Muscle of leg (tissue), 11 donors: Measurements from ENCODE around the gene RAD51D. TPM values are rescaled to one million over a fixed set of nuclear protein-coding genes. Genes with fewer than 3 reads are reported as not detected.
"Not testable (repeated sequence)": the region's sequence is repeated elsewhere in the genome, so short reads cannot be mapped to it uniquely, and the experiment has no call there.

Experiments used
- DNase-seq: peaks from one replicate; pipeline ENCODE4 v3.0.0; 2013
- H3K27ac ChIP-seq: one replicate; pipeline ENCODE4 v1.5.1; 2013; ENCODE audit warnings: mild to moderate bottlenecking, low read length, control low read depth
- H3K27me3 ChIP-seq: one replicate; pipeline ENCODE4 v1.6.1; 2013; ENCODE audit warnings: low read length; ENCODE audit not compliant: control insufficient read depth, insufficient read depth
- H3K36me3 ChIP-seq: one replicate; pipeline ENCODE4 v1.6.1; 2013; ENCODE audit warnings: low read length; ENCODE audit not compliant: control insufficient read depth, insufficient read depth
- H3K4me1 ChIP-seq: one replicate; pipeline ENCODE4 v1.6.1; 2013; ENCODE audit warnings: low read length; ENCODE audit not compliant: control insufficient read depth, insufficient read depth
- H3K4me3 ChIP-seq: one replicate; pipeline ENCODE4 v1.5.1; 2013; ENCODE audit warnings: low read length, control low read depth
- H3K9me3 ChIP-seq: replicated peaks from 2 replicates; pipeline ENCODE4 v1.6.1; 2013; ENCODE audit warnings: low read depth, low read length; ENCODE audit not compliant: control insufficient read depth
- WGBS: methylation state at CpG from one replicate; pipeline ENCODE4 v1.1.5; 2013; ENCODE audit warnings: missing lambda C conversion rate; ENCODE audit not compliant: insufficient coverage; 5-methylcytosine and 5-hydroxymethylcytosine counted together
- polyA plus RNA-seq, 8 donors: library from polyadenylated mRNA; unstranded; fragments of 120-200 nt; gene quantifications; one replicate each; pipeline versions ENCODE4 v1.2.1 to v1.2.3, GENCODE V29; 2013; ENCODE audit warnings: inconsistent platforms in 1 of 8, low replicate concordance in 1 of 8; ENCODE audit not compliant: insufficient read length in 8 of 8, insufficient read depth in 1 of 8
- total RNA-seq: library from RNA; stranded (reverse); fragments of 120-200 nt; gene quantifications from one replicate; pipeline ENCODE4 v1.2.4, GENCODE V29; 2013

The RAD51D gene
- total and polyA plus RNA-seq, 9 donors: 4.2 to 8.2 (median 6.5) TPM

DNA sequence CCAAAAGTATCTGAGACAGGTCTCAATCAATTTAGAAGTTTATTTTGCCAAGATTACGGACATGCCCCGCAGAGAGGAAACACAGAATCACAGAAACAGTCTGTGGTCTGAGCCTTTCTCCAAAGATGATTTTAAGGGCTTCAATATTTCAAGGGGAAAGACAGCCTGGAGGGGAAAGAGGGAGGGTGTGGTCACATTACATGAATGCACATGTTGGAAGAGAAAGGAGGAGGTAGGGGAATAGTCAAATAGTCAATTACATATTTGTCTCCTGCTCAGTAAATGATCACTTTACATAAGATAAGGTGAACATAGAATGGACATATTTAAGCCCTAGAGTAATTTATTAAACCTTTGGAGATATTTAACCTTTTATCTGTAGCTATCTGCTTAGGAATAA, 40.3 kb upstream of the RAD51D start:
- no peak overlapping the region for H3K27ac ChIP-seq

DNA sequence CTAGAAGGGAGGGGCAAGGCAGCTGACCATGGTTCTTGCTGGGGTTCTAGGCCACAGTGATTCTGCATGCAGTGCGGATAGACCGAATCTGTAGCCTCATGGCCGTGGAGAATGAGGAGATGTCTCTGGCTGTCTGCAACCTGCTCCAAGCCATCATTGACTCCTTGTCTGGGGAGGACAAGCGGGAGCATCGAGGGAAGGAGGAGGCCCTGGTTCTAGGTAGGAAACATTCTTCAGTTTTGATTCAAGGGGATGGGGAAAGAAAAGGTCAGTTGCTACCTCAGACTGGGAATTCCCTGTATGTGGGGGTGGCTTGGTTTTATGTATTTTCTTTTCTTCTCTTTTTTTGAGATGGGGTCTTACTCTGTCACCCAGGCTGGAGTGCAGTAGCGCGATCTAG, 35.6 kb upstream of the RAD51D start:
- WGBS: 85% methylated on average over 5 of the region's 7 CpGs
- H3K4me1 ChIP-seq: peaks cover 4% of the 10 kb centered on the region
- no peaks in the 10 kb centered on the region for H3K9me3 ChIP-seq
- H3K36me3 ChIP-seq: peaks cover 22% of the 10 kb centered on the region
- DNase-seq: no peak
- H3K4me3 ChIP-seq: no peak overlapping the region
- peaks cover 3% of the 10 kb centered on the region for H3K27me3 ChIP-seq
- no peak overlapping the region for H3K27ac ChIP-seq

More for the DNA sequence above, 40.3 kb upstream of the RAD51D start:
- no peak for DNase-seq
- Histone ChIP-seq H3K4me1 (no peaks in the 10 kb centered on the region), H3K4me3 (no peak overlapping the region), H3K9me3 (no peaks in the 10 kb centered on the region), H3K27me3 (no peaks in the 10 kb centered on the region), H3K36me3 (peaks cover 24% of the 10 kb centered on the region)
- 100% methylated on average over 2 of the region's 2 CpGs for WGBS

DNA sequence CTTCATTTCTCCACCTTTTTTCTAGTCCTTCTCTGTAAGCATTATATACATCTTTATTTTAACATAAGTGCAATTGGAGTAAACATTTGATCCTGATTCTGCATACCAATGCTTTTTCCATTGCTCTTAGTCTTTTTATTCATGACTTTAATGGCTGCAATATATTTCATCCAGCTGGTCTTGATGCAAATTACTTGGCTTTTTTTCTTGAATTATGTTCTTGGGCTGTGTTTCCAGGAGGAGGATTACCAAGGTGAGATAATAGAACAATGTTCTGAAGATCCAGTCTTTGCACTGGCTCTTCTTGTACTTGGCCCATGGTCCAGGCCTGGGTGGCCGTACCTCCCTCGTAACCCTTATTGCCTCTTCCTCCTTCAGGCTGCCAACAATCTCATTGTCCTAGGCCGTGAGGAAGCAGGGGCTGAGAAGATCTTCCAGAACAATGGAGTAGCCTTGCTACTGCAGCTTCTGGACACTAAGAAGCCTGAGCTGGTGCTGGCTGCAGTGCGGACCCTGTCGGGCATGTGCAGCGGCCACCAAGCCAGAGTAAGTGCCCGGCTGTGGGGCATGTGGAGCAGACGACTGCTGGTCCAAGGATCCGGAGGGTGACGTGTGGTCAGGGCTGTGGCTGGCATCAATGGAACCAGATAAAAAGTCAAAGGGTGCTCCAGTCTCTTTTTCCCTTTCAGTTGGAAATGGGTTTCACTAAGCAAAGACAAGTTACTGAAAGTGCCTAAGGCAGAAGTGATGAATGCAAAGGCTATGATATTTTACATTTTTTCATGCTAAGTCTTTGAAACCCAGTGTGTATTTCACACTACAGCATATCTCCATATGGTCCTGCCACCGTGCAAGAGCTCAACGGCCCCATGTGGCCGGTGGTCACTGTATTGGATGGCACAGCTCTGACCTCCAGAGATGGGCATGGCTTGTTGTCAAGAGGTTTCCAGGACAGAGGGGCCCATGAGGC, 34.8 kb upstream of the RAD51D start:
- DNase-seq: no peak
- WGBS: 81% methylated on average over 13 of the region's 13 CpGs

DNA sequence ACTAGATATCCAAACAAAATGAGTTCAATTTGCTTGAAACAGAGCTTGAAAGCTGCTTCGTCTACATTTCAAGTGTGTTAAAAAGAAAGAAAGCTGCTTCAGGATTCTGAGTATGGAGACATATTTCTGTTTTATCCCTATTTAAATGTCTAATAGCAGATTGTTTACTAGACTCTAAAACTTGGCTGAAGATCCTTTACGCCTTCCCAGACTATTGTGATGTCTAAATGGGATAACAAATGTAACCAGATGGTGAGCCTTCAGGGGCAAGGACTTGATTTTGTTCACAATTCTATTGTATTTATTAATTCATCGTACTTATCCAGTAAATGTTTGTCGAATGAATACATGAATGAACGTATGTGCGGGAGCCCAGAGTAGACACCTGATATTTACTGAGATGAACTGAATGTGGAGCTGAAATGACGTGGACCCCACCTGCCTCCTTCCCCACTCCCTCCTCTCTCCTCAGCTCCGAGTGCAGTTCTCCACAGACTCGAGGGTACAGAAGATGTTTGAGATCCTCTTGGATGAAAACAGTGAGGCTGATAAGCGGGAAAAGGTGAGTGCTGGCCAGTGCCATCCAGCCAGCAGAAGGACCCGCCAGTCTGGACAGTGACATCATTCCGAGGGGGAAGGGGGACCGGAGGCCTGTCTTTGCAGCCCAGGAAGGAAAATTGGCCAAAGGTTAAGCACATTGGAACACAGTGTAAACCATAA, 32.9 kb upstream of the RAD51D start:
- Histone ChIP-seq H3K27me3 (peaks cover 3% of the 10 kb centered on the region), H3K36me3 (peaks cover 11% of the 10 kb centered on the region), H3K9me3 (no peaks in the 10 kb centered on the region), H3K4me1 (peaks cover 8% of the 10 kb centered on the region), H3K4me3 (no peak overlapping the region), H3K27ac (no peak overlapping the region)
- WGBS: 50% methylated on average over 5 of the region's 13 CpGs
- no peak for DNase-seq

More for the DNA sequence above, 34.8 kb upstream of the RAD51D start:
- Histone ChIP-seq H3K27ac (no peak overlapping the region), H3K4me3 (no peak overlapping the region), H3K4me1 (peaks cover 6% of the 10 kb centered on the region), H3K9me3 (no peaks in the 10 kb centered on the region), H3K36me3 (peaks cover 19% of the 10 kb centered on the region), H3K27me3 (peaks cover 3% of the 10 kb centered on the region)

DNA sequence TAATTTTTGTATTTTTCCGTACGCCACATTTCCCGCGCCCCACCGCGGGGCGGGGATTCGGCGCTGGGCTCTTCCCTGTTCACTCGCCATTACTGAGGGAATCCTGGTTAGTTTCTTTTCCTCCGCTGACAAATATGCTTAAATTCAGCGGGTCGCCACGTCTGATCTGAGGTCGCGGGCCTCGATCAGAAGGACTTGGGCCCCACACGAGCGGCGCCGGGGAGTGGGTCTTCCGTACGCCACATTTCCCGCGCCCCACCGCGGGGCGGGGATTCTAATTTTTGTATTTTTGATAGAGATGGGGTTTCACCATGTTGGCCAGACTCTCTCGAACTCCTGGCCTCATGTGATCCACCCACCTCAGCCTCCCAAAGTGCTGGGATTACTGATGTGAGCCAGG, 31.4 kb upstream of the RAD51D start:
- peaks cover 17% of the 10 kb centered on the region for H3K4me1 ChIP-seq
- H3K4me3 ChIP-seq, H3K27ac ChIP-seq, H3K9me3 ChIP-seq, DNase-seq, H3K27me3 ChIP-seq: not testable (repeated sequence)
- WGBS: 89% methylated on average over 18 of the region's 29 CpGs
- H3K36me3 ChIP-seq: peaks cover 11% of the 10 kb centered on the region

DNA sequence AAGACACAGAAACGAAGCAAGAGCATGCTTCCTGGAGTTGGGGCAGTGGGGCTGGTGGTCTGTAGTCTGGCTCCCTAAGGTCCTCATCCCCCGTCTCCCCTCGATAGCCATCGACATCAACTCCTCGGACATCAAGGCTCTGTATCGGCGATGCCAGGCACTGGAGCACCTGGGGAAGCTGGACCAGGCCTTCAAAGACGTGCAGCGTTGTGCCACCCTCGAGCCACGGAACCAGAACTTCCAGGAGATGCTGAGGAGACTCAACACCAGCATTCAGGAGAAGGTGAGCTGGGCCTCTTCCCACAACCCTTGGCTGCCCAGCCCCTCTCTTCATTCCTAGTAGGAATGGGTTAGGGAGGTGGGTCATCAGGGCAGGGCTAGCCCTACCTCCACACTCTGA, 30.3 kb upstream of the RAD51D start:
- Histone ChIP-seq H3K4me1 (peaks cover 17% of the 10 kb centered on the region), H3K27me3 (peaks cover 3% of the 10 kb centered on the region), H3K36me3 (peaks cover 5% of the 10 kb centered on the region), H3K27ac (no peak overlapping the region), H3K4me3 (no peak overlapping the region), H3K9me3 (no peaks in the 10 kb centered on the region)
- no peak for DNase-seq
- WGBS: 90% methylated on average over 11 of the region's 11 CpGs

DNA sequence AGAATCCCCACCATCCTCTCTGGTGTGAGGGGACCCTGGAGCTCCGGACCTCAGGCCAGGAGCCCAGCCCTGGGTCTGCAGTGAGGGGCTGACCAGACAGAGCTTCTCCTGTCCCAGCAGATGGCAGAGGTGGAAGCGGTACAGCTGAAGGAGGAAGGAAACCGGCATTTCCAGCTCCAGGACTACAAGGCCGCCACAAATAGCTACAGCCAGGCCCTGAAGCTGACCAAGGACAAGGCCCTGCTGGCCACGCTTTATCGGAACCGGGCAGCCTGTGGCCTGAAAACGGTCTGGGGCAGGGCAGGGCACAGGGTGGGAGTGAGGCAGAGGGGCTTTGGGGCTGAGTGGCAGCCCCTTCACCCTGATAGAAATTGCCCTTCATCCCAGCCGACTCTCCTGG, 28.5 kb upstream of the RAD51D start:
- DNase-seq: peak; percentile 26
- peak overlapping the region; percentile 54 for H3K4me3 ChIP-seq
- H3K27ac ChIP-seq: peak overlapping the region; percentile 85

DNA sequence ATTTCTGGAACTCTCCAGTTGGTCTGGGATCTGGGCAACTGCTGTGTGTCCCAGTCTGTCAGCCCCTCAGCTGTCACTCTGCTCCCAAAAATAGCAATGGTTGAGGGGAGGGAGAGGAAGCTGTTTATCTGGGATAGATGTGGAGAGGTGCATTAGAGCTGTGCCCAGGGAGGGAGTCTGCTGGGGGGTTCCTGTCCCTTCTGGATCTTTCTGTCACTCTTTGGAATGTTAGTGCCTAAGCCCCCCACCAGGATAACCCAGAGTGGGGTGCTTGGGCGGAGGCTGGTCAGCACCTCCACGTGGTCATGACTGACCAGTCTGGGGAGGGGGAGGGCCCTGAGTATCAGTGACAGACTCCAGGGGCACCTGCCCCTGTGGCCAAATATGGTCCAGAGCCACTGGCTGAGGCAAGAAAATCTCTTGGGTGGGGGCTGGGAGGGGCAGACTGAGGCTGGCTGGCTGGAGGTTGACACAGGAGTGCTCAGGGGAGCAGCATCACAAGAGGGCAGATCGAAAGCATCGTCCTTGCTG, 27.8 kb upstream of the RAD51D start, which contains the start of gene UNC45B:
Gene UNC45B (plus strand): TSS at position 443 of the 531 bp plus-strand sequence. CDS start 447 bp downstream, outside the sequence.
- peak within 1 kb of the TSS; percentile 85 for H3K27ac ChIP-seq
- WGBS: 55% methylated on average over 4 of the region's 4 CpGs
- peak; percentile 80 for DNase-seq
- H3K36me3 ChIP-seq: no peaks in the 10 kb centered on the region
- no peaks in the 10 kb centered on the region for H3K27me3 ChIP-seq
- peak within 1 kb of the TSS; percentile 54 for H3K4me3 ChIP-seq
- H3K4me1 ChIP-seq: peaks cover 14% of the 10 kb centered on the region
- H3K9me3 ChIP-seq: no peaks in the 10 kb centered on the region

More for the DNA sequence above, 28.5 kb upstream of the RAD51D start:
- no peaks in the 10 kb centered on the region for H3K27me3 ChIP-seq
- H3K36me3 ChIP-seq: no peaks in the 10 kb centered on the region
- WGBS: 57% methylated on average over 5 of the region's 9 CpGs
- no peaks in the 10 kb centered on the region for H3K9me3 ChIP-seq
- H3K4me1 ChIP-seq: peaks cover 17% of the 10 kb centered on the region

DNA sequence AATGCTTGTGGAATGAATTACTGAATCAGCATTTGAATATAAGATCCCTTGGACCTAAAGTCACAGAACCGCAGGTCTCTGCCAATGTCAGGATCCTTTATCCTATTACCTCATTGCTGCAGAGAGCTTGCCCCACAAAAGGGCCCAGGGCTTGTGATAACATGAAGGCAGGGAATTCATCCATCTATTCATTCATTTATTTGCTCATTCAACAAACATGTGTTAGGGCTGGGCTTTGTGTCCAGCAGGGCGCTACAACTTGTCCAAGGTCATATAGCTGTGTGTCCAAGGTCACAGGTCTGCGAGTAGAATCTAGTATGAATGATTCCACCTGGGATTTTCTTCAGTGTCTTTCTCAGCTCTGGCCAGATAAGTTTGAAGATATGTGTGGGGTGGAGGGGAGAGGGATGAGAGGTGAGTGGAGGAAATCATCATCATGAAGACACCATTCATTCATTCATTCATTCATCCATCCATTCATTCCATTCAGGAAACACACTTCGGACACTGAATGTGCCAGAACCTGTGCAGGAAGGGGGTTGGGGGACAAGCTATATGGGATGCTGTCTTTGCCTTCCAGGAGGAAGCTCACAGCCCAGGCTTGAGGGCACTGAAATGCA, 26.7 kb upstream of the RAD51D start:
- Histone ChIP-seq H3K4me3 (no peak overlapping the region), H3K4me1 (peaks cover 19% of the 10 kb centered on the region), H3K36me3 (no peaks in the 10 kb centered on the region), H3K27me3 (no peaks in the 10 kb centered on the region), H3K9me3 (no peaks in the 10 kb centered on the region), H3K27ac (peak overlapping the region; percentile 85)
- no peak for DNase-seq
- WGBS: 80% methylated on average over 1 of the region's 4 CpGs
